Activated CD8-positive, alpha-beta memory T cell treated with anti-CD3 and anti-CD28 coated beads for 48 hours (primary cell): Measurements from ENCODE around the gene KCNB1.

ENCODE experiments used
- DNase-seq, 3 experiments: peaks; one replicate each; pipeline ENCODE4 v3.0.0-alpha.2; 2020; ENCODE audit warnings: low read depth in 2 of 3, low spot score in 2 of 3

Gene KCNB1

DNA sequence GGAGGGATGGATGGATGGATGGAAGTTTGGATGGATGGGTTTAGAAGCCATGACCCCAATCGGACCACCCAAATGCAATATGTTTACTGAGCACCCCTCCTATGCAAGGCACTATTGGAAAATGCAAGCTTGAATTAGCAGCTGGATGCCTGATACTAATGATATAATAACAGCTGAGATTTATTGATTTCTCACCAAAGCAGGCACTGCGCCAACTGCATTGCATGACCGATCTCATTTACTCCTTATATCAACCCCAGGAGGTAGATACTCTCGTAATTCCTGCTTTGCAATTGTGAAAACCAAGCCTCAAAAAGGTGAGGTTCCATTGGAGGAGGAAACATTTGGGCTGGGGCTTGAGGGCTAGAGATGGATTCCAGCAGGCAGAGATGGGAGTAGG lies 89.7 kb downstream of the KCNB1 start:
- DNase-seq: no peak

DNA sequence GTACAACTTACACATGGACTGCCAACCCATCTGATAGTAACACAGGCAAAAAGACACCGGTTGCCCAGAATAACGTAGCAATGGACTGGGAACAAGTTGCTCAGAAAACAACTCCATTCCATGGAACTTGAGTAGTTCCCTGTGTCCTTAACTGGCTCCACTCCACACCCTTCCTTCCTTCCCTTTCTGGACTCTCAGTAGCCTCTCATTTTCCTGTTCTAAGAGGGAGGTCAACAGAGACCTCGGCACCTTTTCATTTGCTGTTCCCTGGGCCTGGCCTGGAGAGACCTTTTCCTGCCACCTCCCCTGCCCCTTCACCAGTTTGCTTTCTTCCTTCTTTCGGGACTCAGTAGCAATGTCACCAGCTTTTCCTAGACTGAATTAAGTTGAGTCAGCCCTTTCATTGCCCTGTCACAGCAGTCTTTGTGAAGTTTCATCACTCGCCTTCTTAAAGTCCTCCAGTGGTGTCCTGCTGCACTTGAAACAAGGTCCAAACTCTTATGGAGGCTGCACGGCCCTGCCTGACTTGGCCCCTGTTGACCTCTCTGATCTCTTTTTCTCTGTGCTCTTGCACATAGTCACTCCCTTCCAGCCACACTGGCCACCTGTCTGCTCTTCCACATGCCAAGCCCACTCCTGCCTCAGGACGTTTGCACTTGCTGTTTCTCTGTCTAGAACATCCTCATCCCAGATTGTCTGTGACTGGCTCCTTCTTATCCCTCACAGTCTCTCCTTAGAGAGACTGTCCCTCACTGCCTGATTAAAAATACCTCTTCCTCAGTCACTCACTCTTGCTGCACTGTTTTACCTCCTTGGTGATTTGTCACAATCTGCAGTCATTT lies 90.8 kb downstream of the KCNB1 start:
- no peak for DNase-seq

DNA sequence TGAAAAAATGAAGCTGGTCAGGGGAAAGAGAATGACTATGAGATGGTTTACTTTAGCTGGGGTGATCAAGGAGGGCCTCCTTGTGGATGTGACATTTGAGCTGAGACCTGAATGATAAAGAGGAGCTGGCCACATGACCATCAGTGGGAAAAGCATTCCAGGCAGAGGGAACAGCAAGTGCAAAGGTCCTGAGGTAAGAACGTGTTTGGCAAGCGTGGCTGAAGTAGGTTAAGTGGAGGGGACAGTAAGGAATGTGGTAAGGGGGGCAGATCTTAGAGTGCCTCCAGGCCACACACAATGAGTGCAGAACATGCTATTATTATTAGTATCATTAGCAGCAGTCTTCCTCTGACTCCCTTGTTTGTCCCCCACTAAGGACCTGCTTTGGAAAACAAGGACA lies 92.6 kb downstream of the KCNB1 start:
- DNase-seq: no peak

DNA sequence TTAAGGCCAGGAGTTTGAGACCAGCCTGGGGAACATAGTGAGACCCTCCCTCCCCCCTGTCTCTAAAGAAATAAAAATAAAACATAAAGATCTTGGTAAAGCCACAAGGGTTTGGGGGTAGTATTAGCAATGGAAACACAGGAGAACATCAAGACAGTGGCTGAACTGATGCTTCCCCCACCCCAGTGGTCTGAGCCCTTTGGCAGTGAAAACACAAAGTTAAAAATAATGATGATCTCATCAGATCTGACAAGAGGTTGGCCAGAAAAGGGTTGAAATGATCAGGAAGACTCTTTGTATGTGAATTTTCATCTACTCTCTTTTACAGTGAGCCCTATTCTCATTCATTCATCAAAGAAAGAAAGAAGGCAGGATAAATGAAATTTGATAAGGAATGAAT lies 93.7 kb downstream of the KCNB1 start:
- no peak for DNase-seq

DNA sequence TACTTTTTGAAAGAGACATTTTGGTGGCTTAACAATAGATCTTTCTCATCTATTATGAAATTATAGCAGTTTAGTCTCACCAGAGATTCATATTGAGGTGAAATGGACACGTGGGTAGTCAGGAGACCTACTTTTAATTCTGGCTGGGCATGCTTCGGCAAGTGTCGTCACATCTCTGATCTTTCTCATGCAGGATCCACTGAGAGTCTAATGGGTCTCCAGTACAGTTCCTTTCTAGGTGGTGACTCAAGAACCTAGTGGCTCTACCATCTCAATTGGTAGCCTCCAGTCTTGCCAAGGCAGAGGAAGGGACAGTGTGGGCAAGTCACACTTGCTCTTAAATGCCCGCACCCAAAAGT lies 94.9 kb downstream of the KCNB1 start:
- no peak for DNase-seq

DNA sequence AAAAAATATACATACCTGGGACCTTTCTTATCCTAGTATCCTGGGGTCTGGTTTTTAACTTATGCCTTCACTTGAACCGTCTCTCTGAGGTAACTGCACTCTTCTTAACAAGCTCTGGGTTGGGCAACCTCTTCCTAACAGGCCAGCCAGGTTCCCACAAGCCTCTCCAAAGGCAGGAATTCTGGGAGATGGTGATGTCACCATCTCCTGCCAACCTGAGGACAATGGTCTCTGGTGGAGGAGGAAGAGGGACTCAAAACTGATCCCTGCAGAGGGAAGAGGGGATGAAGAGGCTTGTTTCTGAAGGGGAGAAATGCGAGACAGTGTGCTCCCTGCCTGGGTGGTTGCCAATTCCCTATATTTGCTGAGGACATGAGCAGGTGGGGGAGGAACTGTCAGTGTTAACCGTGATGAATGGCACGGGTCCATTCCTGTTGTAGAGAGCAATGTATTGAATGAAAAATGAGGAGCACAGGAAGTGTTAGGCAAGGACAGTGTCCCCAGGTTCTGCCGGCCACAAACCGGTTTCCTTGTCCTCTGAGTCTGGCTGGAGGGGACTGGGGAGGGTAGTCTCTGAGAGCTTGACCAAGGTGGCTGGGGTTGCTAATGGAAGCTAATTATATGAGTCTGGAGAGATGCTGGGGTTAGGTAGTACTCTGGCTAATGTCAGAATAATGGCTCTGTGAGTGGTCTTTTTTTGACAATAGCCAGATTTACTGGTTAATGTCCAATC lies 95.5 kb downstream of the KCNB1 start:
- DNase-seq: no peak

DNA sequence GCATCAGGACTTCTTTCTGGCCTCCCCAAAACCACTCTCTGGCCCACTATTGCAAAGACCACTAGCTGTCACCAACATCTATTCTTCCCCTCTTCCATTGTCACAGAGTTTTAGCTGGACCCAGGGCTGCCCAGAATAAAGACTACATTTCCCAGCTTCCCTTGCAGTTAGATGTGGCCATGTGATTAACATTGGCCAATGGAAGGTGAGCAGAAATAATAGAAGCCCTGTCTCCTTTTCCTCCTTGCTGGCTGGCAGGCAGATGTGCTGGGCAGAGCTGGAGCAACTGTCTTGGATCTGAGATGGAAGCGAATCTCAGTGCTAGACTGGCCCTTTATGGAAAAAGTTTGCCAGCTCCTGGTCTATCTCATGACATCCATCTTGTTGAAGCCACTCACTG lies 97.0 kb downstream of the KCNB1 start:
- DNase-seq: no peak

DNA sequence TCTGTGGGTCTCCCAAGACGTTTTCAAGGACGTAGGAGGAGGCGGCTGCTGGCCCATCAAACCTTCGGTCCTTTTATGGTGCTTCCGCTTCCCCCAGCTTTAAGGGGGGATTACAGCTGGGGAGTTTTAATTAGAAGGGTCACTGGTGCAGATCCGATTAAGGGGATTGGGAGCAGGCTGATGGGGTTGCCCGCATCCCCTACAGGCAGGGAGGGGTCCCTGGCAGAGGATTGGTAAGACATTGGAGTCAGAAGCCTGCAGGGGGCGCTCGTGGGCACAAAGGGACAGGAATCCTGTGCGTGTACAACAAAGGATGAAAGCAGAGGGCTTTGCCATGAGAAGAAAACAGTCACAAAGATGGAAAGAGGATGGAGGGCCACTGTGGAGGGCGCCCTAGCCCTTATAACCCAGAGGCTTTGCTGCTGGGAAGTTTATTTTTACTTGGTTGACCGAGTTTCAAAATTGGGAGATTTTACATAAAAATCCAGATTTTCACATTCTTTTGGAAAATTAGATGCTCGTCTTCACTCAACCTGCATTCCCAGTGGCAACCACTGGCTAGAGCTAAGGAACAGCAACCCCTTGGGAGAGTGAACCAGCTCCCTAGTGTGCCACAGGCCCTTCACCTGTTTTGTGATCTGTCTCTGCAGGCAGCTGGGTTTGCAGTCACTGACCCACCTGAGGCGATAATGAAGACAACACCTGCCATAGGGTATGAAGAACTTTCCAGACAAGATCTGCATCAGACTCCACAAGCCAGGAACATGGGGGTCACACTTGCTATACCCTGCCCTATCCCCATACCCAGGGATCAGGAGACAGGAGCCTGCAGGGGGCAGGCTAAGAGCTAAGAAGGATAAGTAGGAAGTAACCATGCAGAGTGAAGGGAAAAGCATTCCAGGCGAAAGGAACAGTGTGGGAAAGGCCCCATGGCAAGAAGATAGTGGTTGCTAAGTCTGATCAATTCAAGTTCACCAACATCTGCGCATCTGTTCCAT lies 97.7 kb downstream of the KCNB1 start:
- peak; percentile 16 to 85 (median 77) for DNase-seq

DNA sequence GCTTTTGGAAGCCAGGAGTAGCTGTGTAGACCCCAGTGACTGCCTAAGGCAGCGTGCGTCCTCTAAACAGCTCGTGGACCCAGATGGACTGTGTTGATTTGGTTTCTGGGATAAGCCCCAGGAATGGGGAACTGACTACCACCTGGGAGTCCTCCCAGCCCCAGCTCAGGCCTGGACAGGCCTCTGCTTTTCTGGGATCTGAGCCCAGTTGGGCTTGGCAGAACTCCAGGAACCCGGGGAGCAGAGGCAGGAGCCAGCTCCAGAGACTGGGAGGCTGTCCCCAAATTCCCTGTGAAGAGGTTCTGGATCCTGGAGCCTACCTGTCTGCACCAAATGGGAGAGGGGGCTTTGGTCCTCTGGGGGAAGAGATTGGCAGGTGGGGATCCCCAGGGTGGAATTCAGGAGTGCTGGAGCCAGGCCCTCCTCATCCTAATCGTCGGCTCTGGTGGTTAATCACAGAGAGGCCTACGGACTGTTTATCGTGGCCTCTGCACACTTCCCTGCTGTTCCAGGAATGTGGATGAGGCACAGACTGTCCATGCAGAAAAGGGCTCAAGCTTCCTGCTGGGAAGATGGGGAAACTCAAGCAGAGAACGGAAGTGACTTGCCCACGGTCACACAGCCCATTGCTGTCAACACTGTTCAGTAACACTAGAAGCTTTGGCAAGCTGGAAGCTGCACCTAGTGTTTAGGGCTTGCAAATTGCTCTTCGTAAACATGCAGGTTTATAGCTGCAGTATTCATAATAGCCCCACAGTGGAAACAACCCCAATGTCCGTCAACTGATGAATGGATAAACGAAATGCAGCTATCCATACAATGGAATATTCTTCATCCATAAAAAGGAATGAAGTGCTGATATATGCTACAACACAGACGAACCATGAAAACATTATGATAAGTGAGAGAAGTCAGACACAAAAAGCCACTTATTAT lies 100.6 kb downstream of the KCNB1 start:
- no peak for DNase-seq

DNA sequence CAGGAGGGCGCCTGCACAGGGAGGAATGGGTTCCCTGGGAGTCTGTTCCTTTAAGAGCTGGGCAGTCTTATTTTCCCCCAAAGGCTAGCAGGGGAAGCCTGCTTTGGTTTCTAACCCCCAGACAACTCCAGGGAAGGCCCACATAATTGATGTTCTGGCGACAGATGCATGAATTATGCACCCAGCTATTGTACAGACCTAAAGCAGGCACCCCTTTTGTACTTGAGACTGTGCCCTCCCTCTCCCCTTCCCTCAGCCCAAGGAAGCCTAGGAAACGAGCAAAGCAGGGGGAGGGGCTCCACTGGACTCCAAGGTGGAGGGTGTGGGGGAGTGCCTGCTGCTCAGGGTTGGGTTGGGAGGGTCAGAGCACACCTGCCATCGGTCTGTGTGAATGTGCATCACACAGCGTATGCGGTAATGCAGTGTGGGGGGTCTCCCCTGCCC lies 102.1 kb downstream of the KCNB1 start:
- no peak for DNase-seq

DNA sequence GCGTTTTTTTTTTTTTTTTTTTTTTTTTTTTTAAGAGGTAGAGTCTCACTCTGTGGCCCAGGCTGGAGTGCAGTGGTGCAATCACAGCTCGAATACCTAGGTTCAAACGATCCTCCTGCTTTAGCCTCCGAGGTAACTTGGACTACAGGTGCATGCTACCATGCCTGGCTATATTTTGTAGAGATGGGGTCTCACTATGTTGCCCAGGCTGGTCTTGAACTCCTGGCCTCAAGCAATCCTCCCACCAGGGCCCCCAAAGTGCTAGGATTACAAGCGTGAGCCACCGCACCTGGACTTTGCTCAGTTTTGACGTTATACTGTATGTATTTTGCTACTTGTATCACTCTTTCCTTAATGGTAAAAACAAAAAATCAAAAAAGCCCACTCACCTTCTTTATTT lies 103.1 kb downstream of the KCNB1 start:
- no peak for DNase-seq

DNA sequence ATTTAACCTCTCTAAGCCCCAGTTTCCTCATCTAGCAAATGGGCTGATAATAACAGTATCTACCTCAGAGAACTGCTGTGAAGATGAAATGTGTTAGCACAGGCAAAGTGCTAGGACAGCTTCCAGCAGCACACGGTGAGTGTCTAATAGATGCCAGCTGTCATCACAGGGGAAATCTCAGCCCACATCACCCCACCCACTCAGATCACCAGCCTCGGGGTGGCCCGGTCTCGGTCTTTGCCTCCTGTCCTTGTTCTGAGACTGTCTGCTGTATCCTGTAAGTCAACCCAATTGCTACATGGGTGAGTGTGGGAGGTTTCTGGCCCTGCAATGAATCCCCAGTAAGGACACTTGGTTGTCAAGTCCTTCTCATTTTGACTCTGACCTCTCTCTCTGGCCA lies 105.1 kb downstream of the KCNB1 start:
- no peak for DNase-seq

DNA sequence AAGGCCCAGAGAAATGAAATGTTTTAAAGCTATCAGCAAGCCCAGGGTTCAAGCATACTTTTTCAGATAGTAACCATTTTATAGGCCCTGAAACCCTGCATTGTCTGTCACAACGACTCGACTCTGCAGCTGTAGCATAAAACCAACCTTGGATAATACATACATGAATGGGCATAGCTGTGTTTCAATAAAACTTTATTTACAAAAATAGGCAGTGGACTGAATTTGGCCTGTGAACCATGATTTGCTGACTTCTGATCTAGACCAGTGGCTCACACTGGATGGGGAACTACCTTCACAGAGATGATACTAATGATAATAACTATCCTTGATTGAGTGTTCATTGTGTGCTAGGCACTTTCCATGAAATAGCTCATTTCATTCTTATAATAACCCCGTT lies 107.3 kb downstream of the KCNB1 start:
- no peak for DNase-seq

DNA sequence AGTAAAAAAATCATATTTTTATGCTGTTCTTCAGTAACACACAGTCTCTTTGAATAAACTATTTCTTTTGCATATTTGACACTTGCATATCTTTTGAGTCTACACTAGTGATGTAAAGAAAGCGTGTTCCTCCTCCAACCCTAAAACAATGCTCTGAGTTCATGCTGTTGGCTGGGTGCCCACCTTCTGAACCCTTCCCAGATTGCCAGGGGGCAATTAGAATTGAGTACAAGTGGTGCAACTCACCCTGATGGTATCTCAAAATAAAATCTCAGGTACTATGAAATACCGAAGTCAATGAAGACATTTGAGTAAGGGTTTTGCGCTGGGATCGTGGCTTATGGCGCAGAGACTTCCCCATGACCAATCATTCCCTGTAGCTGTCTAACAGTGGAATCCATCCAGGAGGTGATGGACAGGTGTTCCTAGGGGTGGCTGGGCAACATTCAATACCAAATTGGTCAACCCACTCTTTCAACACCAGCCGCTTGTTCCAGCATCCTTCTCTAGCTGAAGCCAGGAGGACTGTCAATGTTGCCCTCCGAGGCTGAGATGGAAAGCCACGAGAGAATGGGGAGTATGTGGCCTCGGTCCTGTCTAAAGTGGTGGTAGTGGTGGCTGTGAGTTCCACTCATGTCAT lies 110.3 kb downstream of the KCNB1 start:
- no peak for DNase-seq

DNA sequence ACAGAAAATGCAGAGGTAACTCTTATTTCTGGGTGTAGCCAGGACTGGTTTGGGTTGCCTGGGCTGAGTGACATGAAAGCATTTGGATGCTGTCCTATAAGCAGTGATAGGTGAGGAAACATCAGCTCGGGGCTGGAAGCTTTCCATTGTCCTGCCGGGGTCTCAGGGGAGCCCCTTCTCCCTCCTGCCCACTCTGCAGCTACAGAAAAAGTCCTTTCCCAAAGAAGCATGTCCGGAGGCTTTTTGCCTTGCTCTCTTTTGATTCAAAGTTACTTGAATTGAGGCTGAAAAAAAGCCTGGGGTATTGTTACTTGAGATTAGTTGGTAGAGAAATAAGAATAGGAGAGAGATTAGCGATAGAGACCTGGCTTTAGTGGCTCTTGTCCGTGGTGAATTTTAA lies 113.9 kb downstream of the KCNB1 start:
- no peak for DNase-seq

DNA sequence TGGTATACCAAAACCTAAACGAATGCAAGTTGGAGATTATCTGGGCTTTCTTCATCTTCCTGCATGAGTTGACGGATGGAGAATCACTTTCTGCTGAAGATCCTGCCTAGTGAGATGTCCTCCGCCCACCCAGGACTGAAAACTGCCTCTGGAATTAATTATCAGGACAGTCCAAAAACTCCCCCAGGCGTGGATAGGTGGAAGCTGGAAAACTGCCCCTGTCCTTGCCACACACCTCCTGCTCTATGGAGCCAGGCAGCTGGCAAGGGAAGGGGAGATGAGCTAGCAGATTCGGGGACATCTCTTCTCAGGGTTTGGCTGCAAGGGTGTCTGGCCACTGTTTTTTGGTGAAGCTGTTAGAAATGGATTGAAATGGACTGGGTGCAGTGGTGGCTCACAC lies 115.4 kb downstream of the KCNB1 start:
- DNase-seq: no peak

DNA sequence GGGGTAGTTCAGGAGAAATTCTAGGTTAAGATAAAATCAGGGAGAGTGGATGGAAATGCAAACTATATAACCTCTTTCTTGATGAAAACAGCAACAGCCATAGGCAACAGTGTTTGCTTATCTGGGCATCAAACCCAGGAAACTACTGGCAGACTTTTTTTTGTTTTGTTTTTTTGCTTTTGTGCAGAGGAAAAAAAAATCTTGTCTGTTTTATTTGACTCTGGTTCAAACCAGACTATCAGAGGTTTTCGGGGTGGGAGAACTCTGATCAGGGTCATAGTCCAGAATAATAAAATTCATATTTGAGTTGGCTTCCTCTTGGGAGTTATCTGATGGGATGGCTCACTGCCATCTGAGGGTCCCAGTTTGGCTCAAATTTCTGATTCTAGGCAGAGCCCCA lies 115.8 kb downstream of the KCNB1 start:
- no peak for DNase-seq

DNA sequence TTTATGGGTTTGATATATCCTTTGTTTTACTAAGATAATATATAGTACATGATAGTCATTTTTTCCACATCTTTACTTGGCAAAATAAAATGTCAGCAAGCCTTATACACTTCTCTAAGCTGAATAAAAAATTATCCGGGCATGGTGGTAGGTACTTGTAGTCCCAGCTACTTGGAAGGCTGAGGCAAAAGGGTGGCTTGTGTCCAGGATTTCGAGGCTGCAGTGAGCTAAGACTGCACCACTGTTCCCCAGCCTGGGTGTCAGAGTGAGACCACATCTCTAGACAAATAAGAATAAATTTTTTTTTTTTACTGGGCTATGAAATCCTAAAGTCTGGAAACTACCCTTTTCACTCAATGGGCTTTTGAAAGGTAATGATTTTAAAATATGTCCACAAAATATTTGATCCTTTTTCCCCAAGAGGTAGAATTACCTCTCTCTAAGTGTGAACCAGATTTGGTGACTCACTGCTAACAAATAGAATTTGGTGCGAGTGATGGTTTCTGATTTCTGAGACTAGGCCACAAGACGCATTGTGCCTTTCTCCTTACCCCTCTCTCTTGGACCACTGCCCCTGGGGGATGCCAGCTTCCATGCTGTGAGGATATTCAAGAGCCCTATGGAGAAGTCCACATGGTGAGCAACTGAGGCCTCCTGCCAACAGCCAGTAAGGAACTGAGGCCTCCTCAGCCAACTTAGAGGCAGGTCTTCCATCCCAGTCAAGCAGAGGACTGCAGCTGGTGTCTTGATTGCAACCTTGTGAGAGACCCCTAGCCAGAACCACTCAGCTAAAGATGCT lies 120.4 kb downstream of the KCNB1 start:
- no peak for DNase-seq
